GM19455 (cell line): Measurements from ENCODE around the gene PLEKHM3.
"Not testable (repeated sequence)": the region's sequence is repeated elsewhere in the genome, so short reads cannot be mapped to it uniquely, and the experiment has no call there.

Experiments
- ATAC-seq: cut with Tn5 transposase; IDR thresholded peaks from one replicate; pipeline ENCODE4 v1.9.1; 2021; ENCODE audit not compliant: unreplicated experiment

Gene PLEKHM3

DNA sequence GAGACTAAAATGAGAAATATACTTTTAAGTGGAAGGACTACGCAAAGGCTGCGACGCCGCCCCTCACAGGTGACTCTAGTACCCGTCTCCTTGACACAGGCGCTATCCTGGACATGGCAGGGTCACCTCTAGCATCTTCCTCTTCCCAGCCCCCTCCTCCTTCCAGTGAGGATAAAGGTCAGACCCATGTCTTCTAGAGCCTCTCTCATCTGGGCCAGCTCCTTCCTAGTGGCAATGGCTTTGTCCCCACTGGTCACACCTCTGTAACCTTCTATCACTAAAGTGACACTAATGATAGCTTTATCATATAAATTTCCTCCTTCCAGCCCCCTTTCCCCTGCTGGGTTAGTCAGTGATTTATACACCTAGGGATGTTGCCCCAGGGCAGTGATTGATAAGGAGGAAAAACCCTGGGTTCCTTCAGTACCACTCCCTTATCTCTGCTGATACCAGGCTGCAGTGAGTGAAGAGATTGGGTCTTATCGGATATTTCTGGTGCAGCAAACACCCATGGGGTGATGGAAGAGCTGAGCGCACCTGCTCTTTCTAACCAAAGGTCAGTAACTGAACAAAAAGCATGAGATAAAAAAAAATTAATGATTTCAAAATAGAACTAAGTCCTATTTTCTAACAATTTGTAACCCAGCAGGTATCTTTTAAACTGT, 193.6 kb downstream of the PLEKHM3 start:
- ATAC-seq, result no peak

DNA sequence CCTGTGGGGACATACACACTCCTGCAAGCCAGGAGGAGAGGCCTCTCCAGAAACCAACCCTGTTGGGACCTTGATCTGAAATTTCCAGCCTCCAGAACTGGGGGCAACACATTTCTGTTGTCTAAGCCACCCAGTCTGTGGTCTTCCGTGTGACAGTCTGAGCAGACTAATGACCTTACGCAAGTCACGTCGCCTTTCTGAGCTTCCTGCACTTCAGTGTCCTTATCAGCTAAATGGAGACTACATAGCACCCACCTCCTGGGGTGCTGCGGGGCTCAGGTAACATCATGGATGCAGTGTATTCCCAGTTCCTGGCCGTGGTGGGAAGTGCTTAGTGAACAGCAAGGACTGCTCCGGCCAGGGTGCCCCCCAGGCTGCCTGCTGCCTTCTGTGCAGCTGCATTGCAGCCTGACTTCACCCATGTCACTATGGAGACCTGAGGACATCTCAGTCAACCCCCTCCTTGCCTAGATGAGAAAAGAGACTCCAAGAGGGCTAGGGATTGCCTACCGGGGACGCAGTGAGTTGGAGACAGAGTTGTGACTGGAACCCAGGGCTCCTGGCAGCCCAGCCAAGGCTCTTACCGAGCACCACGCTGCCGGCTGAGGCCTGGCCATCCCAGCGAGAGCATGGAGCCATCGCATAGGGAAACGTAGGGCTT, 194.4 kb downstream of the PLEKHM3 start:
- no peak for ATAC-seq

DNA sequence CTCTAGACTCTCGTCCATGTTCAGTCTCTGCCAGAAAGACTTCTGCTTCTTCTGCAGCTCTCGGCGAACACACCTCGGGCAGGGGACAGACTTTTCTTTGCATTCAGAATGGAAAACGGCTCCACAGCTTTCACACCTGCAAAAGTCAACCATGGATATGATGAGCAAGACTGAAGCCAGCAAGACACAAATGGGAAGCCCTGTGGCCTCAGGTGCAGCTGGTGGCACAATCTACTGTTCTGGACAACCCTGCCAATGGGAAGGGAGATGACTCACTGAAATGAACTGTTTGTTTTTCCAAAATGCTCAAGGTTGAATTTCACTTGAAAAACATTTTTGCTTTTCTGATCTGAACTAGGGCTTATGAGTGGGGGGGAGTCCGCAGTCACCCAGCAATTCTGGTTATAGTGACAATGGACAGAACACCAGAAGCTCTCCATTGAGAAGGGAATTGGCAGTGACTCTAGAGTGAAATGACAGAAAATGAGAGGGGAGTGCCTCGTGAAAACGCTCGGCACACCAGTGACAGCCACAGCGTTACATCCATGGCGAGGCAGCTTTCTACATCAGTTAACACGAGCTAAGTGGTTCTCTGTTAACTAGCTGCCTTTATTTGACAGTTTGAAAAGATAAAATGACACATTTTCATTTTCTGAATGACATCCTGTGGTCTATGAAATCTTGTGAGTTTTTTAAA, 196.8 kb downstream of the PLEKHM3 start:
- no peak for ATAC-seq

DNA sequence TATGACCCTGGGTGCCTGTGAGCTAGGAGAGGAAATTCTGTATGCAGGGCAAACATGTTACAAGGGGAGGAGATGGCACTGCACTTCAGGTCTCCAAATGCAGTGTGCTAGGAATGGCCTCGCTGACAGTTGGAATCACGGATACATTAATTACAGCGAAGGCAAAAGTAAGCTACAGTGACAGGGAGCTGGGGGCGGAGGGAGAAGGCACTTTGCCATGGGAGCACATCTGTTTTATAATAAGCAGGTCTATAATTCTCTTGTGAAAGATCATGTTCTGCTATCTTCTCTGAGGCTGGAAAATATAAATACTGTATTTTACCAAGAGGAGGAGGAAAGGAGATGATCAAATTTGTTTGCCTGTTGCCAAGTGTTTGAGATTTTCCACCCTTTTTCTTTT, 199.3 kb downstream of the PLEKHM3 start:
- ATAC-seq, result no peak

DNA sequence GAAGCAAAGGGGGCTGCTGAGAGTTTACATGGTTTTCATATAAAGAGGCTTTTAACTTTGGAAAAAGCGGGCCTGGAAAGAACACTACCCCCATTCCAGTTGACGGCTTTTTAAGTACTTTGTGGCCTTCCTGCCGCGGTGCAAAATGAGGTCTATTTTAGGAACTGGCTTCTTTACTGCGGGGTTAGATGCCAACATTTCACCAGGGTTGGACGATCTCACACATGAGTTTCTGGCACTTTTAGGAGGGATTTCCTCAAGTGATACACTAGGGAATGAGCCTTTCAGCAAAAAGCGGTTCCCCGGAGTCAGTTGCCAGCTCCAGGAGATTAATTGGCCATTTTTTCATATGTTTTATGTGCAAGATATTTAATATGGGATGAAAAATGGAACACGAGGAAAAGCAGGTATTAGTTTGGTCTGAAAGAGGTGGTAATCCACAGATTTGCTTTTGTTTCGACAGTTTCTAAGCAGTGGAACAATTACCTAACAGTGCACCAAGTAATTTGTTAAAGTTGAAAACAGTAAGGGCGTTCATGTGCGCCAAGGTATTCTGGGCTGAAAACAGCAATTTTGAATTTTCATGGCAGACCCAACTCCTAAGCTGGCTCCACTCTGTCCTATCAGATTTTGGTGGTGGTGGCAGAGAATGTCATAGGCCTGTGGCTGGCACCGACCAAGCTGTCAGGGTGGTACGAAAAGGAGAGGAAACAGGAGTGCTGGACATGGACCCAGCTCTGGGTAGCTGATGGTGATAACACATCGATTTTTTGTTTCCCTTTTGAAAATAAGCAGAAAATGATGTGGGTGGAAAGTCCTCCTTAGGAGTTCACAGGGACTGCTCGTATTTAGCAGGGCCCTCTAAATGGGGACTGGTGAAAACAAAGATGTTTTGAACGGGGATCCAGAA, 200.0 kb downstream of the PLEKHM3 start:
- no peak for ATAC-seq

DNA sequence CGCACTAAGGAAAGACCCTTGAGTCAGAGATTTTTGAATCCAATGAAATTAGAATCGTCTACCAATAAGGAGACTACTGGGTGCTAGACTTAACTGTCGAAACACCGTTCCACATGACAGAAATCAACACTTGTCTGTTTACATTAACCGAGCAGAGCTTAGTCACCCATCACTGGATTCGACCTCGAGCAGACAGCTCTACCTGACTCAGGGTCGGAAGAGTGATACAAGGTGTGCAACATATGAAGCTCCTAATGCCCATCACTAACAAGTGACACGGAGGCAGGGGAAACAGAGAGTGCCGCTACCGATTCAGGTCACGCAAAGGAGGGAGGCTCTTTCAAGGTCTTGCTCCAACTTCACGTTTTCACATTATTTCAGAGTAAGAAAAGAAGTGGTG, 201.5 kb downstream of the PLEKHM3 start:
- no peak for ATAC-seq

DNA sequence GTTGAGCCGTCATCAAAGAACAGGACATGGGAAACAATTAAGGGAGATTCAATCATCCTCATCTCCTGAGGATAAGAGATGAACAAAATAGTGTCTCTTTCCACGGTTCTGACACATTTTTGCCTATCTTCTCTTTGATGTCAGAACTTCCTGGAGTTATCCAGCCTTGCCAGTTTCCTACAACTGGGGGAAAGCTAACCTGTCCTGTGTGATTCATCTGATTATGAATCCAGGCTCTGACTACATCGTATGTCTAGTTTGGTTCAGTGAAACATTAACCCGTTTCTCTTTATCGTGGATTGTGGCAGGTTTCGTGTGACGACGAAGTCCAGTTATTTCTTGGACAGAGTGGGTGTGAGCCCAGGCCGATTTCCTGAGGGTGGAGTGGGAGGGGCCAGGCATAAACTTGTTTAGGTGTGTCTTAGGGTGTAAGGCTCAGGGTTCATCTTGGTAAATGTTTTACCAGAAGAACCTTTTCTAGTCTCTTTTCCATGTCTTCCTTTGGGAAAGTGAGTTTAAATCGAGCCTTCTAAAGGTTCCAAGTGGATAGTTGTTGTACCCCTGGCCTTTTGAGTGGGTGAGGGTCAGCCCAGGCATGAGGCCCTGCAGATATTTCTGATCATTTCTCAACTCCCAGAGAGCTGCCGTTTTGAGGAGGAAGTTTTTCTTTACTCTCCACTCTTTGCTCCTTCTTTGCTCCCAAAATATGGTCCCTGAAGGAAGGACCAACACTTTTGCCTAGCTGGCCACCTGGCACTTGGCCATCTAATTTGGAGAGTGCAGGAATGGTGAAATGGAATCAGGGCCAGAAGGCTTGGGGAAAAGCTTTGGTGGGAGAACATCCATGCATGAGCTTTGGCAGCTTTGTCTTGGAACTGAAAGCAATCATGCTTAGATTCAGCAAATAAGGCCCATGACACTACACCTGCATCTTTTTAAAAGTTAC, 205.2 kb downstream of the PLEKHM3 start:
- no peak for ATAC-seq

DNA sequence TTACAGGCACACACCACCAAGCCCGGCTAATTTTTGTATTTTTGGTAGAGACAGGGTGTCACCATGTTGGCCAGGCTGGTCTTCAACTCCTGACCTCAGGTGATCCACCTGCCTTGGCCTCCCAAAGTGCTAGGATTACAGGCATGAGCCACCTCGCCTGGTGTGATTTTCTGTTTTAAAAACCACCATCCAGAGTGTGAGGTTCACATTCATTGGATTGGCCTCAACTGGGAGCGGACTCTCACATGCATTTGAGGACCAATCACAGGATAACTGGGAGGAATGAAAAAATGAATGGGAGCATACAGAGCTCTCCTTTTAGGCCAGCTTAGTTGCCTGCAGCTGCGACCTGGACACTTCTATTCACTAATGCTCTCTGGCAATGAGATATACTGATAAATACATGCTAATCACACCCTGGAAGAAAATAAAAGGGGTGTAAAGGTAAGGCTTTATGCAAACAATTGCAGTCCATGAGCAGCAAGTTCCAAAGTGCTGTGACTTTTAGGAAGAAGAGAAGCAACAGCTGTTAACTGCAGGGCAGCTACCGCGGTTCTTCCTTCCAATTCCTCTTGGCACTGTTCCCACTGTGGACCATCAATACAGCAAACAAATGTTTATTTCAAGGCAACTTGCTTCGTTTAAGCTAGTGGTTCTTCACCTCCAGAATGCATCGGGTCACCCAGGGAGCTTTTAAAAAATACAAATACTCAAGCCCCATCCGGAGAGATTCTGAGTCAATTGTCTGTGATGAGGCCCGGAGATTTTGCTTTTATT, 206.1 kb downstream of the PLEKHM3 start:
- ATAC-seq, result no peak

DNA sequence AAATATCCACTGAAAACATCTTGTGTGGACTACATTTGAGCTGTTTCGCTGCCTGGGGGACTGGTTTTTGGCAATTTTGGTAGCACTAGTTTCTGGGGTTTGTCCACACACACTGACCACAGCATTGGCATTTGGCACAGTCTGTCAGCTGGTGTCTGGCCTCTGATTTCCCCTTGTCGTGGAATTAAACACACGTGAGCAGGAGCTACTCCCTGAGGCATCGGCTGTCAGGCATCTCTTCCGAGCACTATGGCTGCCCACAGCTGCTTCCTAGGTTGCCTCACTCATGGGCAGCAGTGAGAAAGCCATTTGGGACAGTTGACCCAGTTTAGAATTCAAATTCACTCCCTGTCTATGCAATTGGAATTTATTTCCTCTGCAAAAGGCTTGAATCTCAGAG, 208.8 kb downstream of the PLEKHM3 start:
- no peak for ATAC-seq

DNA sequence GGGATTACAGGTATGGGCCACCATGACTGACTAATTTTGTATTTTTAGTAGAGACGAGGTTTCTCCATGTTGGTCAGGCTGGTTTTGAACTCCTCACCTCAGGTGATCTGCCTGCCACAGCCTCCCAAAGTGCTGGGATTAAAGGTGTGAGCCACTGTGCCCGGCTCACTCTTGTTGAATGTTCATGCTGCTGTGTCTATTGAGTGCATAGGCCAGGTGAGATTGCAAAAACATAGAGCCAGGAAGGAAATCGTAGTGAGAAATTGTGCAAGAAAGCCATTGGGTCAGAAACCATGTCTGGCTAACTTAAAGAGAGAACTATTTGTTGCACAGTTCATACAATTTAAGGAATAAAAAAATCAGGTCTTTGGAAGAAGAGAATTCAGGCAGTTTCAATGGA, 210.1 kb downstream of the PLEKHM3 start:
- no peak for ATAC-seq

DNA sequence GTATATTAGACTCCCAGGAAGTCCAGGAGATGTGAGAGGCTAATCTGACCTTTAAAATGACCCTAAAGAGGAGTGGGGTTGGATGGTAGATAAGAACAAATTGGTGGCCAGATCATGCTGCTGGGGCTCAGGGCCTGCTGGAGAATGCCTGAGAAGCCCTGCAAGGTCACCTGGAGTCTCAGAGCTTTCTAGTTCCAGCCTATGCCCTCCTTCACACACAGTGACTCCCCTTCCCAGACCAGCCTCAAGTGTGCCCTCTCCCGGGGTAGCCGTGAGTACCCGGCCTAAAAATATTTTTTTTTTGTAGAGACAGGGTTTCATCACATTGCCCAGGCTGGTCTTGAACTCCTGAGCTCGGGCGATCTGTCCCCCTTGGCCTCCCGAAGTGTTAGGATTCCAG, 211.4 kb downstream of the PLEKHM3 start:
- no peak for ATAC-seq

DNA sequence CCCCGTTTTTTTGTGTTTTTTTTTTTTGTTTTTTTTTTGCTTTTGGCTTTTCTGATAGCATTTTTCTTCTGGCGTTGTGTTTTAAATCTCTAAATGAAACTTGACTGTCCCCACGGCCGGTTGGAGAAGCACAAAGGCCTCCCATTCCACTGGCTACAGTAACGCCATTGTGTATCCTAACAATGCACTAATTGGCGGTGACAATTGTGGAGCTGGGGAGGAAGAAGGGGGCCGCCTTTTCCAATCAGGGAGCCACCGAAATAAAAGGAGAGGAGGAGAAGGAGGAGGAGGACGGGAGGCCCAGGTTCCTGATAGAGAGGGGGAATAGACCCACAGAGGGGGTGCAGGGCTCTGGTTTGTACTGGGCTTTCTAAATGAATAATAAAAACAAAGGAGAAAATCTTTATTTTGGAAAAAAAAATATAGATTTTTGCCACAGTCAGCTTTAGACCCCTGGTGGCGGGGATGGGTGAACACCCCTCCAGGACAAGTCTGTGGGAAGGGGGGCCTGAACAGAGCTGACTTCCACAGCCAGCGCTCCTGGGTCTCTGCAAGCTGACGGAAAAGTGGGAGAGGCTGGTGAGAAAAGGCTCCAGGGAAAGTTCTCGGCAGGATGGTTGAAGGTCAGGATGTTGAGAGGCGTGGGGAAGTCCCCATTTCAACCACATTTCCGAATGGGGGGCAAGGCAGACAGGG, 212.0 kb downstream of the PLEKHM3 start:
- ATAC-seq, result no peak

DNA sequence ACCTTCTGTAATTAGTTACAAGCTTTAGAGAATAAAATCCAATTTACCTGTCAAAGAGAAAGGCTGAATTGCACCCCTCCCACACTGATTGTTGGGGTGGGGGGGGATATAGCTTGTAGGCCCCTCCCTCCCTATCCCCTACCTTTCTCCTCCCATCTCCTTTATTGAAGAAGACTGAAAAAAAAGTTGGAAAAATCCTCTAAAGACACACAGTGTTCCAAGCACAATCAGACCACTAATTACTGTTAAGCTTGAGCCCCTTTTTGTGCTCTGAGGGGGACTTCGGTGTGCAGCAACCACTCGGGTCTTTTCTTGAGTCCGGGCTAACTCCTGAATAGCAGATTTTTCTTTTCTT, 212.6 kb downstream of the PLEKHM3 start:
- ATAC-seq, result no peak

DNA sequence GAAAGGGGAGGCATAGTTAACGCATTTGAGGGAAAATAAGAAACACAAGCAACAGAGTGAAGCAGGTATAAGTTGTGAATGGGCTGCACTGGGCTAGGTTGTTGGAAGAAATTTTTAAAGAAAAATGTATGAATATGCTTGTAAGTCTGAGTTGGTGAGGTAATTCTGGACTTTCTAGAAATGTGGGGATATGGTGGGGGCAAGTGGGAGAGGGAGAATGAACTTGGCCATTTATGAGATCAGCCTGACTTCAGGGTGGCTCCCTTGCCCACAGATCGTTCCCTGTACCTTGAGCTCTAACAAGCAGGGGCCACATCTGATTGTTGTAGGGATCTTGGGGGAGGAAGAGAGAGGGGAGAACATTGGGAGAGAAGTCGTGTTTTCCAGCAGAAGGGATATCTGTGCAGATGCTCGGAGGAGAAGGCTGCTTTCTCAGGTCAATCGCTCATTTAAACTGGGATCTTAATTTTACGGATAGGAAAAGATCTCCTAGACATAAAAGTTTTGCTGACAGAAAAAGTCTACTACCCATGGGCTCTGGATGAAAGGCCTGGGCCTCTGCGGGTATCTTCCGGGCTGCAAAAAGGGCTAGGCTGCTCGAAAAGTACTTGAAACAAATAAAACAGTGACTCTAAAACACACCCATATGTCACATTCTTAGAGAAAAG, 213.1 kb downstream of the PLEKHM3 start:
- no peak for ATAC-seq

DNA sequence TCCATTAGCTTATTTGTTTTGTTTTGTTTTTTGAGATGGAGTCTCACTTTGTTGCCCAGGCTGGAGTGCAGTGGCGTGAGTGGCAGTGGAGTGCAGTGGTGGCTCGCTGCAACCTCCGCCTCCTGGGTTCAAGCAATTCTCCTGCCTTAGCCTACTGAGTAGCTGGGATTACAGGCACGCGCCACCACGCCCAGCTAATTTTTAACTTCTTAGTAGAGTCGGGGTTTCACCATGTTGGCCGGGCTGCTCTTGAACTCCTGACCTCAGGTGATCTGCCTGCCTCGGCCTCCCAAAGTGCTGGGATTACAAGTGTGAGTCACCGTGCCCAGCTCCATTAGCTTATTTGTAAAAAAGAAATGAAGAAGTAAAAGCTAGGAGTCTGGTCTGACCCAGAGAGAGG, 213.7 kb downstream of the PLEKHM3 start:
- ATAC-seq, result not testable (repeated sequence)

DNA sequence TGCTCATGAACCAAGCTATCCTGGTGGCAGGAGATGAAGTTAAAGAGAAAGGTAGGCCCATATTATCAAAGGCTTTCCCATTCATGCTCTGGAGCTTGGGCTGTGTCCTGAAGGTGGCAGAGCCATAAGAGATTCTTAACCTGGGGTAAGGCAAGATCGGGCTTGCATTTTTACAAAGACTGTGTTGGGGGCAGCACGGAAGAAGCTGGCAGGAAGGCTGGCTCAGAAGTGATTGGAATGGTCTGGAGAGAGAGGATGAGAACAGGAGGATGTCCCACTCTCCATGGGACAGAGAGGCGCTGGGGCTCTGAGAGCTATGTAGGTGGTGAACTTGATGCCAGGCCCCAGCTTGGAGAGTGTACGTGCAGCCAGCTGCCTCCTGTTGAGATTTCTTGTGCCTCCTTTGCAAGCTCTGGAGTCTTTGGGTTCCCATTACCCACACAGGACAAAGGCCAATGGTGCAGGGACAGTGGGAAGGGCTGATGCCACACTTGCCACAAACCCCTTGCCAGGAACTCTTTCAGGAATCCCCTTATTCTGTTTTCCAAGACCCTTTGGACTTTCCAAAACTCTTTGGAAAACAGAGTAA, 215.0 kb downstream of the PLEKHM3 start:
- no peak for ATAC-seq

DNA sequence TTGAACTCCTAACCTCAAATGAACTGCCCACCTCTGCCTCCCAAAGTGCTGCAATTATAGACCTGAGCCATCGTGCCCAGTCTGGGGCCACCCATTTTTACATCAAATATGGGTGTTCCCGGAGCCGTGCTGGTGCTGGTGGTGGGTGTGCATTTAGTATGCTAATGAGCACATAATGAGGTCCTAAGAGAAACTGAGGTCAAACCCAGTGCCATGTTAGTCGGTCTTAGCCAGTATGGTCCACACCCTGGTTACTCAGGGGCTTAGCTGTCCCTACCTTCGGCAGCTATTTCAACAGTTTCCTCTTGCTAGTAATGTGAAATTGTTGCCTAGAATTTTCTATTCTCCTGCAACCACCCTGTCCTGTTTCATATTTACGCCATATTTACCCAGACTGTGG, 217.2 kb downstream of the PLEKHM3 start:
- no peak for ATAC-seq

DNA sequence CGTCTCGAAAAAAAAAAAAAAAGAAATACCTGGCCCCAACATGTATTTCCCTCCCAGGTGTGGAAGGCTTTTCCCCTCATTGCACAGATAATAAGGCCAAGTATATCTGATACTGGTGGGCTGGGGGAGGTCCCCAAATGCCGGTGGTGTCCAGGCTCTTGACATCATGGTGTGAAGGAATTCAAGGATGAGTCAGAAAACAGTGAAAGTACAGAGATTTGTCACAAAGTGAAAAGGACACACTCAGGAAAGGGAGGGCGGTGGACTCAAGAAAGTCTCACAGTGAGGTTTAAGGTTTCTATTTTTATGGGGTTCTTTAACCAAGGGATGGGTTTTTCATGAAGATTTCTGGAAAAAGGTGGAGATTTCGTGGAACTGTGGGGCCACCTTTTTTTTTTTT, 217.8 kb downstream of the PLEKHM3 start:
- ATAC-seq, result peak; percentile 55
